Natural killer cell (primary cell): ENCODE data around the gene ELF5. TPM values are rescaled to one million over a fixed set of nuclear protein-coding genes. Genes with fewer than 3 reads are reported as not detected.

Experiments
- ATAC-seq, 3 donors: fragments of 150-1000 bp in 2 of 3; fragments of 200-7000 bp in 1 of 3; cut with Tn5 transposase; 1 replicate in 1 of 3; 2 replicates in 2 of 3; pipeline ENCODE4 v1.10.0; 2021; ENCODE audit warnings: mild to moderate bottlenecking in 2 of 3, moderate library complexity in 2 of 3
- DNase-seq, 2 donors: peaks; one replicate each; pipeline versions ENCODE4 v3.0.0 to v3.0.0-alpha.2; 2013 to 2021; ENCODE audit warnings: mixed read lengths in 1 of 2
- H3K27ac ChIP-seq: one replicate; pipeline ENCODE4 v1.5.1; 2013; ENCODE audit warnings: mild to moderate bottlenecking, low read length
- H3K27me3 ChIP-seq: one replicate; pipeline ENCODE4 v1.6.1; 2013; ENCODE audit warnings: low read length; ENCODE audit not compliant: control insufficient read depth, insufficient read depth
- H3K36me3 ChIP-seq: one replicate; pipeline ENCODE4 v1.6.1; 2013; ENCODE audit warnings: low read length; ENCODE audit not compliant: control insufficient read depth, insufficient read depth
- H3K4me1 ChIP-seq: one replicate; pipeline ENCODE4 v1.6.1; 2013; ENCODE audit warnings: low read length; ENCODE audit not compliant: control insufficient read depth, insufficient read depth
- H3K4me3 ChIP-seq: one replicate; pipeline ENCODE4 v1.5.1; 2013; ENCODE audit warnings: low read length
- H3K9me3 ChIP-seq: one replicate; pipeline ENCODE4 v1.6.1; 2013; ENCODE audit warnings: low read length; ENCODE audit not compliant: control insufficient read depth, insufficient read depth
- H3K27ac Mint-ChIP-seq, 2 donors: one replicate each; pipeline ENCODE4 v1.8.0; 2022; ENCODE audit warnings: mild to moderate bottlenecking in 2 of 2, mixed read lengths in 2 of 2, moderate library complexity in 1 of 2
- H3K27me3 Mint-ChIP-seq, 2 donors: one replicate each; pipeline ENCODE4 v1.8.0; 2022; ENCODE audit warnings: low read depth in 2 of 2, mixed read lengths in 2 of 2
- H3K36me3 Mint-ChIP-seq: one replicate; pipeline ENCODE4 v1.8.0; 2022; ENCODE audit warnings: mixed read lengths
- H3K4me1 Mint-ChIP-seq, 2 donors: one replicate each; pipeline ENCODE4 v1.8.0; 2022; ENCODE audit warnings: mixed read lengths in 2 of 2
- H3K4me3 Mint-ChIP-seq: one replicate; pipeline ENCODE4 v1.8.0; 2022; ENCODE audit warnings: mild to moderate bottlenecking, moderate library complexity, mixed read lengths
- H3K9me3 Mint-ChIP-seq, 2 donors: one replicate each; pipeline ENCODE4 v1.8.0; 2022; ENCODE audit warnings: mixed read lengths in 2 of 2
- CTCF ChIP-seq: fragments of 200-600 bp; IDR thresholded peaks from one replicate; pipeline ENCODE4 v1.8.0; 2022; ENCODE audit warnings: antibody characterized with exemption
- WGBS: methylation state at CpG from one replicate; pipeline ENCODE4 v1.1.7; 2013; ENCODE audit warnings: missing lambda C conversion rate; ENCODE audit not compliant: insufficient coverage; 5-methylcytosine and 5-hydroxymethylcytosine counted together
- intact Hi-C: fragments of 100-400 bp; cut with micrococcal nuclease; formaldehyde crosslinking; loops from one replicate; pipeline ENCODE4 v1.14.2; 2022
- total RNA-seq, 4 donors: library from RNA; stranded (reverse); fragments of 120-200 nt in 1 of 4; gene quantifications; one replicate each; pipeline versions ENCODE4 v1.2.3 to v1.2.4, GENCODE V29; 2013 to 2022

ELF5 gene
- total RNA-seq, 3 donors from 2014 or later (not counting 1 experiment from before 2014, with no cell fraction given) = not detected

- no peak for TF ChIP-seq CTCF
- H3K27me3 Mint-ChIP-seq = peaks cover 24 to 47% of the 10 kb centered on the region in 2 donors
- WGBS = 43% methylated on average over 1 of the region's 1 CpG
Observed at GRCh38 chr11:34558211-34558610, 44.6 kb upstream of the ELF5 start.

GRCh38 chr11:34552270-34552669, 38.7 kb upstream of the ELF5 start:
- WGBS = 23% methylated on average over 3 of the region's 3 CpGs
- DNase-seq = no peak
- no peak for ATAC-seq
- H3K4me3 Mint-ChIP-seq = no peak overlapping the region
- Histone ChIP-seq H3K4me3 (no peak overlapping the region), H3K27me3 (no peaks in the 10 kb centered on the region), H3K27ac (no peak overlapping the region), H3K36me3 (no peaks in the 10 kb centered on the region), H3K4me1 (no peaks in the 10 kb centered on the region), H3K9me3 (no peaks in the 10 kb centered on the region)
- H3K36me3 Mint-ChIP-seq = no peaks in the 10 kb centered on the region
- intact Hi-C loops = no loop called here
- no peak for TF ChIP-seq CTCF
- H3K4me1 Mint-ChIP-seq = no peaks in the 10 kb centered on the region
- H3K27ac Mint-ChIP-seq = no peak overlapping the region
- peaks cover 11 to 23% of the 10 kb centered on the region in 2 donors for H3K27me3 Mint-ChIP-seq
- no peaks in the 10 kb centered on the region for H3K9me3 Mint-ChIP-seq

More at GRCh38 chr11:34558211-34558610, 44.6 kb upstream of the ELF5 start:
- ATAC-seq (no peak), DNase-seq (no peak)
- H3K9me3 ChIP-seq = no peaks in the 10 kb centered on the region
- no peak overlapping the region for H3K27ac Mint-ChIP-seq
- peaks cover 4% of the 10 kb centered on the region for H3K27me3 ChIP-seq
- intact Hi-C loops = no loop called here
- H3K36me3 ChIP-seq = no peaks in the 10 kb centered on the region
- no peaks in the 10 kb centered on the region for H3K4me1 Mint-ChIP-seq
- no peak overlapping the region for H3K4me3 Mint-ChIP-seq
- H3K4me3 ChIP-seq = no peak overlapping the region
- no peaks in the 10 kb centered on the region for H3K4me1 ChIP-seq
- no peak overlapping the region for H3K27ac ChIP-seq
- no peaks in the 10 kb centered on the region for H3K36me3 Mint-ChIP-seq
- no peaks in the 10 kb centered on the region for H3K9me3 Mint-ChIP-seq

GRCh38 chr11:34549271-34549670, 35.7 kb upstream of the ELF5 start:
- Histone ChIP-seq H3K27me3 (no peaks in the 10 kb centered on the region), H3K9me3 (no peaks in the 10 kb centered on the region), H3K36me3 (no peaks in the 10 kb centered on the region), H3K27ac (no peak overlapping the region), H3K4me1 (no peaks in the 10 kb centered on the region), H3K4me3 (no peak overlapping the region)
- no peak for TF ChIP-seq CTCF
- H3K4me1 Mint-ChIP-seq = no peaks in the 10 kb centered on the region
- no peaks in the 10 kb centered on the region for H3K36me3 Mint-ChIP-seq
- ATAC-seq = no peak
- 74% methylated on average over 5 of the region's 5 CpGs for WGBS
- no peaks in the 10 kb centered on the region for H3K9me3 Mint-ChIP-seq
- intact Hi-C loops = no loop called here
- H3K27me3 Mint-ChIP-seq = peaks cover 14 to 18% of the 10 kb centered on the region in 2 donors
- no peak overlapping the region for H3K27ac Mint-ChIP-seq
- no peak overlapping the region for H3K4me3 Mint-ChIP-seq
- no peak for DNase-seq

GRCh38 chr11:34548278-34548677, 34.7 kb upstream of the ELF5 start:
- 86% methylated on average over 4 of the region's 4 CpGs for WGBS
- no peaks in the 10 kb centered on the region for H3K36me3 ChIP-seq
- no peak overlapping the region for H3K27ac ChIP-seq
- H3K9me3 Mint-ChIP-seq = no peaks in the 10 kb centered on the region
- no peaks in the 10 kb centered on the region for H3K27me3 ChIP-seq
- no peak overlapping the region for H3K4me3 ChIP-seq
- H3K4me1 Mint-ChIP-seq = no peaks in the 10 kb centered on the region
- no peak for DNase-seq
- no peaks in the 10 kb centered on the region for H3K9me3 ChIP-seq
- intact Hi-C loops = no loop called here
- no peak overlapping the region for H3K27ac Mint-ChIP-seq
- TF ChIP-seq CTCF = no peak
- peaks cover 16 to 18% of the 10 kb centered on the region in 2 donors for H3K27me3 Mint-ChIP-seq
- no peak overlapping the region for H3K4me3 Mint-ChIP-seq
- no peaks in the 10 kb centered on the region for H3K4me1 ChIP-seq
- no peak for ATAC-seq
- H3K36me3 Mint-ChIP-seq = no peaks in the 10 kb centered on the region
